GM08714 (cell line): ENCODE data around the gene NLRP13.

ENCODE experiments used
- H3K4me3 ChIP-seq: fragments of 200-500 bp; sonication (Bioruptor generic); 2 replicates; pipeline ENCODE4 v1.5.1; 2014; ENCODE audit warnings: mild to moderate bottlenecking, low read length, inconsistent platforms
- ZNF274 ChIP-seq: IDR thresholded peaks from 2 replicates; pipeline ENCODE4 v1.6.1; 2012; ENCODE audit warnings: mild to moderate bottlenecking, low read depth, low read length

Gene NLRP13

DNA sequence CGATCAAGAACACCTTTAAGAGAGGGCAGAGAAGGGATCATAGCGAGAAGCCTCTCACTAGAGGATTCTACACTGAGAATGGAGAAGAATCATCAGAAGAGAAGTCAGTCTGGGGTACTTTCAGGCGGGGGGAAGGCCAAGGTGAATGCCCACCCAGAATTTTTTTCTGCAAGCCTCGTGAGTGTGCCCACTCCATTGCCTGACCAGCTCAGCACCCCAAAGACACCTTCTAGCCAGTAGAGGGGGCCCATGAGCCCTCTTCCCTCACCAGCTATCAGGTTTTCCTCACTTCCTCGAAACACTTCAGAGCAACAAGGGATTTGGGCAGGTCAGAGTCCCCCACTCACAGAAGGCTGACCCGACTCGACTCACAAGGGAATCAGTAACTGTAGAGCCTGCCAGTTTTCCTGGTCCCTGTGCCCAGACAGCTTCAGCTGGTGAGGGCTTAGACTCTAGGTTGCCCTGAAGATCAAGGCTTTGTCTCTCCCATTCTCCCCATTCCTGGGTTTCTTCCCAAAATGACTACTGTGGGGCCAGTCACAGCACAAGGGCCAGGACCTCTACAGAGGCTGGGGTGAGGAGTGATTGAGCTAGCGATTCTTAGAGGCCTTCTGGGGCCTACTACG, 18.4 kb downstream of the NLRP13 start:
- TF ChIP-seq ZNF274: no peak
- H3K4me3 ChIP-seq: no peak overlapping the region

DNA sequence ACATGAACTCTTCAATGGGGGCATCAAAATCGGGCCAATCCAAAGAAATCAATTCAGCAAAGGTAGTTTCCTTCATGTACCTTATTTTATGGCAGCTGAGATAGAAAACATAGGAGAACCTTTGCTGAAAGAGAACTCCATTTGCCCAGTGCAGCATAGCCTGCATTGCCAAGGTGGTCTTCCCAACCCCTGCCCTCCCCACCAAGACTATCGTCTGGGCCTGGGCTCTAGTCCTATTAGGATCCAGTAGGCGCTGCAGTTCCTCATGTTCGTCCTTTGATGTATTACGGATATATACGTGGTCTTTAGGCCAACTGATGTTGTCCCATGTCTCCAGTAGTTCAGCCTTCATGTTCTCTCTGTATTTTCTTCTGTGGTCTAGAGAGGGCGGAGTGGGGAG, 19.2 kb downstream of the NLRP13 start:
- TF ChIP-seq ZNF274: no peak
- no peak overlapping the region for H3K4me3 ChIP-seq

DNA sequence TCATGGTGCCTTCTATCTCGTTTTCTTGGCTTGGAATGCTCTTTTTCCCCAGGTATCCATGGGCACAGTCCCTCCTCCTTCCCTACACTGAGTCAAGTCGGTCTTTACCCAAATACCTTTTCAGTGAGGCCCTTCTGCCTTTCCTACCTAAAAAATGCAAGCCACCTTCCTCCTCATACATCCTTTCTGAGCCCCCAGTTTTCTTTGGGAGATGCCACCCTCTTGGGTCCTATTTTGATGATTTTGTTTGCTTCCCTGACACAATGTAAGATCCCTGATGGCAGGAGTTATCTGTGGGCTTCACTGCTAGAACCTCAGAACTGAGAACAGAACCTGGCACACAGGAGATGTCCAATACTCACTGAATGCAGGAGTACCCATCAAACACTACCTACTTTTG, 22.3 kb downstream of the NLRP13 start:
- no peak for TF ChIP-seq ZNF274
- no peak overlapping the region for H3K4me3 ChIP-seq

DNA sequence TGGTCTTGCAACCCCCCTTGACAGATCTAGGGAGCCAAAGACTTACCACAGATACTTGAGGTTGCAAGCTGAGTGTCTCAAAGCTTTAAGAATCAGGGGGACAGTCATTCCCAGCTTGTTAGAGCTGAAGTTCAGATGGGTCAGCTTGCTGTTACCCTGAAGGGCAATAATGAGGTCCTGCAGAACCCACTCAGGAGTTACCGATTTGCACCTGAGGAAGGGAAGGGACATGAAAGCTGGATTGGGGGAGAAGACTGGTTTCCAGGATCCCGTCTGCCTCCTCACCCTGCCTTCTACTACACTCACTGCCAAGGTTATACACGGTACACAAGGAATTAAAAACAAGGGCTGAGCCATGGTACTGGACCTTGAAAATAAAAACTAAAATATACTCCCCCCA, 24.4 kb downstream of the NLRP13 start:
- no peak for TF ChIP-seq ZNF274
- H3K4me3 ChIP-seq: no peak overlapping the region

DNA sequence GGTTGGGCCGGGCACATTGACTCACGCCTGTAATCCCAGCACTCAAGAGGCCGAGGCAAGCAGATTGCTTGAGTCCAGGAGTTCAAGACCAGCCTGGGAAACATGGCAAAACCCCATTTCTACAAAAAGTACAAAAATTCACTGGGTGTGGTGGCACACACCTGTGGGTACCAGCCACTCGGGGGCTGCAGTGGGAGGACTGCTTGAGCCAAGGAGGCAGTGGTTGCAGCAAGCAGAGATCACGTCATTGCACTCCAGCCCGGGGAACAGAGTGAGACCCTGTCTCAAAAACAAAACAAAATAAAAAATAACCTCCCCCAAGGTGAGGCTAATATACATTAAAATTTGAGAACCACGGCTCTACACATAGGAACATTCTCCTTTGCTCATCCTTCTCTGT, 24.9 kb downstream of the NLRP13 start:
- no peak for TF ChIP-seq ZNF274
- no peak overlapping the region for H3K4me3 ChIP-seq

DNA sequence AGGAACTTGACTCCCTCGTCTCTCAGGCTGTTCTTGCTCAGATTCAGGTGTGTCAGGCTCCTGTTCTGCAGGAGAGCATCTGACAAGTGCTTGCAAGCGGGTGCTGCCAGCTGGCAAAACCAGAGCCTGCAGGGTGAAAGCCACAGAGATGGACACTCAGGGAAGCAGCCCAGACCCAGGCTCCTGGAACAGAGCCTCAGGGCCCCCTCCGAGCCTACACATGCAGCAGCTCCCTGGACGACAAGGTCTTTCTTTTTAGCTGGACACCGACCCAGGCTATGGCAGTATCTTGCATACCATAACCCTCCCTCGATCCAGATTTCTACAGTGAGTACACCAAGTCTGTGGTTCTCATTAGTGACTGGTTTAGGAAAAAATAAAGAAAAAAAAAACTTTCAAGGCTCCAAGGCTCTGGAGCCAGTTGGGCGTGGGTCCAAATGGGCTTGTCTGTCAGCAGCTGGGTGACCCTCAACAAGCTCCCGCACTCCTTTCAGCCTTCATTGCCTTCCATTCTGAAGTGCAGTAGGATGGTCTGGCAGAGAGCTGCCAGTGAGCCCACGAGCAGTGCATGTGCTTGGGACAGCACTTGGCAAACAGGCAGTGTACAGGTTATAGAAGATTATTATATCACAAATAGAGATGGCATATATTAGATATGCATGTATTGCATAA, 29.9 kb downstream of the NLRP13 start:
- H3K4me3 ChIP-seq: no peak overlapping the region
- no peak for TF ChIP-seq ZNF274

DNA sequence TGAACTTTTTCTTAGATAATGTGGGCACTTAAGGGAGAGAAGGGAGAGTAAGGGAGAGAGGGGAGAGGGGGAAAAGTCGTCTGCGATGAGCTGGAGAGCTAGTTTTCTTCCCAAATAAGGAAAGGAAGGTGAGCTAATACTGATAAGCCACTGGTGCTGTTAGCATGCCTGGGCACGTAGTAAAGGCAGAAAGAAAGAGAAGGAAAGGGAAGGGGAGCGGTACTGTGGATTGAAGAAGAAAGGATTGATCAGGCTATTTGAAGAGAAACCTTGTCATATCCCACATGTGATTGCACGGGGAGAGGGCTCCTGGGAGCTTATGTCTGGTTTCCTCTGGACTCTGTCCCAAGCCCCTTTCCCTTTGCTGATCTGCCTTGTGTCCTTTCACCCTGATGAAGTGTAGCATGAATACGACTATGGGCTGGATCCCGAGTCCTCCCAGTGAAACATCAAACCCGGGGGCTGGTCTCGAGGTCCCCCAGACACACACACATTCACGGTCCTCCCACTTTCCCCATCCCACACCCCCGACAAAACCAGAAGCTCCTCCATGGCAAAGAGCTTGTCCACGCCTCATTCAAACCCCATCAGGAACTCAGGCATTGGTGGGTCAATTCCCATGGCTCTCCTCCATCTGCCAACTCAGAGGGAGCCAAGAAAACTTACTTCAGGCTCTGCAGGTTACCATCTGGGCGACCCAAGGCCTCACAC, 30.6 kb downstream of the NLRP13 start:
- TF ChIP-seq ZNF274: no peak
- H3K4me3 ChIP-seq: no peak overlapping the region

DNA sequence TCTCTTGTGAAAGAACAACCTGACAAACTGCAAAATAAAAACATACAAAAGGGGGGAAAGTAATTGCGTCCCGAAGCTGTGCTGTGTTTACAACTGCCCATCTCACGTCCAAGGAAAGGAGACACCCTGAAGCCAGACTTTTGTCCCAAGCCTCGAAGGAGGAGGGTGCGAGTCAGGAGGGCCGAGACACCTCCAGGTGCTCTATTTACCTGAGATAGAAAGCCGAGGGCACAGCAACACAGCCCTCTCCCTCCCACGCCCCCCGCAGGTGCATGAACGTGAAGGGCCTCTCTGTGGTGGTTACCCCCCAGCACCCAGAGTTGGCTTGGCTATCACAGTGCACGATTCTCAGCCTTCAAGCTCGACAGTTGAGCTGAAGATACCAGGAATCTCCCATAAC, 33.2 kb downstream of the NLRP13 start:
- no peak for TF ChIP-seq ZNF274

DNA sequence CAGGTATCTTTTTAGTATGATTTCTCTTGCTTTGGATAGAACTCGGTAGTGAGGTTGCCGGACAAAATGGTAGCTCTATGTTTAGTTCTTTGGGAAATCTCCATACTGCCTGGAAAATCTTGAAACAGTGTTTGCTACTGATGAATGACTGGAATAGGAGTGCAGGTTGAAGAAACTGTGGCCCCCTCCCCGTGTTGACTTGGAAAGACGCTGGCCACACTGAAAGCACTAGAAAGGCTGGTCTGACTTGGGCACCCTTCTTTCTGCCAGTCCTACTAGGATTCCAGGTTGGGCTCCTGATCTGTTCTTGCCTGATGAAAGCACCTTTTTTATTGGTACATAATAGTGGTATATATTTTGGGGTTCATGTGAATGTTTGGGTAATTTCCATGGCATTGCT, 49.5 kb downstream of the NLRP13 start:
- H3K4me3 ChIP-seq: no peak overlapping the region
- TF ChIP-seq ZNF274: no peak

More for the DNA sequence above, 33.2 kb downstream of the NLRP13 start:
- no peak overlapping the region for H3K4me3 ChIP-seq

DNA sequence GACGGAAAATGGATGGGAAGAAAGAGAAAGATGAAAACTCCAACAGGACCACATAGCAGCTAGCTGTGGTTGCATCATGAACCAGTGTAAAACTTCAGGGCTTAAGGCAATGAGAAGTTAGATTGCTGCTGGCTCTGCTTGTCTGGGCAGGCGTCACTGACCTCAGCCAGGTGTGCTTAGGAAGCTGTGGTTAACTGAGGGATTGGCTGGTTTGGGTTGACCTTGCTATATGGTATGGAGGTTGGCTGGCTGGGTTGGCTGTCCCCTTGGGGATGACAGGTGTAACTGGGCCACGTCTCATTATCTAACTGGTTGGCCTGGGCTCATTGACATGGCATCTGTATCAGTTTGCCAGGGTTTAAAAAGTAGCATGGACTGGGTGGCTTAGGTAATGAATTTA, 54.9 kb downstream of the NLRP13 start:
- no peak for TF ChIP-seq ZNF274
- no peak overlapping the region for H3K4me3 ChIP-seq

DNA sequence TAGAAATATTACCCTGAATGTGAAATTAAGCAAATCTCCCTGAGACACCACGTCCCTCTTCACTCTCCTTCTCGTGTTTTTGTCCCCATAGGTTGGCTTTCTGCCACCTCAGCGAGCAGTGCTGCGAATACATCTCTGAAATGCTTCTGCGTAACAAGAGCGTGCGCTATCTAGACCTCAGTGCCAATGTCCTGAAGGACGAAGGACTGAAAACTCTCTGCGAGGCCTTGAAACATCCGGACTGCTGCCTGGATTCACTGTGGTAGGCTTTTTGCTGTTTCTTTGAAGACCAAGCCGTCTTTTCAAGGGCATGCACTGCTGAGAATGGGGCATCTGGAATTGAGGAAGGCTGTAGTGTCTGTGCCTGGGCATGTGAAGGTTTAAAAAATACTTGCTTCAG, 61.4 kb downstream of the NLRP13 start:
- H3K4me3 ChIP-seq: no peak overlapping the region
- TF ChIP-seq ZNF274: no peak

DNA sequence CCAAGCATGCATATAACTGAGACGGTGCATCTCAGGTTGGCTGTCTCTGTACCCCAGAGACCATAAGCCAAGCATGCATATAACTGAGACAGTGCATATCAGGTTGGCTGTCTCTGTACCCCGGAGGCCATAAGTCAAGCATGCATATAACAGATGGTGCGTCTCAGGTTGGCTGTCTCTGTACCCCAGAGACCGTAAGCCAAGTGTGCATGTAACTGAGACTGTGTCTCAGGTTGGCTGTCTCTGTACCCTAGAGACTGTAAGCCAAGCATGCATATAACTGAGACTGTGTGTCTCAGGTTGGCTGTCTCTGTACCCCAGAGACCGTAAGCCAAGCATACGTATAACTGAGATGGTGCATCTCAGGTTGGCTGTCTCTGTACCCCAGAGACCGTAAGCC, 65.0 kb downstream of the NLRP13 start:
- H3K4me3 ChIP-seq: no peak overlapping the region
- TF ChIP-seq ZNF274: no peak

DNA sequence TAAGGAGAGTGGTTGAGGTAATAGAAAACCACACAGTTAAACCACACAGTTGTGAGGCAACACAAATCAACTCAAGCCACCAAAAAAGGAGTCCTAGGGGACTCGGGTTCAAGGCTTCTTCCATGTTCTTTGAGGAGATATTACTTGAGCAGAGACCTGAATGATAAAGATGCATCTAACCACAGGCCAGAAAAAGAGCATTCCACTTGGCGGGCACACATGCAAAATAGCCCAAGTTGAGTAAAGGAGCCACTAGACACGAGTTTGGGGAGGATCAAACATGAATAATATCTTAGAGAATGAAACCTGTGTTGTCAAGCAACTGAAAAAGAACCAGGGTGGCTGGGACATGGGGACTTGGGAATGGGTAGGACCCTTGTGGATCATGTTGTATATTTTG, 65.6 kb downstream of the NLRP13 start:
- no peak for TF ChIP-seq ZNF274
- H3K4me3 ChIP-seq: no peak overlapping the region

DNA sequence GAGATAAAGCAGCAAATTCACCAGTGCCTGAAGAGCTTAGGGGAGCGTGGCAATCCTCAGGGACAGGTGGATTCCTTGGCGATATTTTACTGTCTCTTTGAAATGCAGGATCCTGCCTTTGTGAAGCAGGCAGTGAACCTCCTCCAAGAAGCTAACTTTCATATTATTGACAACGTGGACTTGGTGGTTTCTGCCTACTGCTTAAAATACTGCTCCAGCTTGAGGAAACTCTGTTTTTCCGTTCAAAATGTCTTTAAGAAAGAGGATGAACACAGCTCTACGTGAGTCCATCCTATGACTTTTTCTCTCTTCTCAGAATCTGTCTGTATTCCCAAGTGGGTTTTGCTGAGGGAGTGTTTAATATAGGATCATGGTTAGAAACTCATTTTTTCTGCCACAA, 73.2 kb downstream of the NLRP13 start:
- no peak overlapping the region for H3K4me3 ChIP-seq
- no peak for TF ChIP-seq ZNF274

DNA sequence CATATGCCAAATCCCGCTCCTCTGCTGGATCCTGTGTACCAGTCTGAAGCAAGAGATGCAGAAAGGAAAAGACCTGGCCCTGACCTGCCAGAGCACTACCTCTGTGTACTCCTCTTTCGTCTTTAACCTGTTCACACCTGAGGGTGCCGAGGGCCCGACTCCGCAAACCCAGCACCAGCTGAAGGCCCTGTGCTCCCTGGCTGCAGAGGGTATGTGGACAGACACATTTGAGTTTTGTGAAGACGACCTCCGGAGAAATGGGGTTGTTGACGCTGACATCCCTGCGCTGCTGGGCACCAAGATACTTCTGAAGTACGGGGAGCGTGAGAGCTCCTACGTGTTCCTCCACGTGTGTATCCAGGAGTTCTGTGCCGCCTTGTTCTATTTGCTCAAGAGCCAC, 73.7 kb downstream of the NLRP13 start:
- TF ChIP-seq ZNF274: no peak
- no peak overlapping the region for H3K4me3 ChIP-seq

DNA sequence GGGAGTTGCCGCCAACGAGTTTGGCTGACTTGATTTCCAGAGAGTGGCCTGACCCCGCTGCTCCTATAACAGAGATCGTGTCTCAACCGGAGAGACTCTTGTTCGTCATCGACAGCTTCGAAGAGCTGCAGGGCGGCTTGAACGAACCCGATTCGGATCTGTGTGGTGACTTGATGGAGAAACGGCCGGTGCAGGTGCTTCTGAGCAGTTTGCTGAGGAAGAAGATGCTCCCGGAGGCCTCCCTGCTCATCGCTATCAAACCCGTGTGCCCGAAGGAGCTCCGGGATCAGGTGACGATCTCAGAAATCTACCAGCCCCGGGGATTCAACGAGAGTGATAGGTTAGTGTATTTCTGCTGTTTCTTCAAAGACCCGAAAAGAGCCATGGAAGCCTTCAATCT, 74.2 kb downstream of the NLRP13 start:
- H3K4me3 ChIP-seq: no peak overlapping the region
- no peak for TF ChIP-seq ZNF274
